ENCODE measurements around the gene LTBP1.
"Not testable (repeated sequence)": the region's sequence is repeated elsewhere in the genome, so short reads cannot be mapped to it uniquely, and the experiment has no call there.

Gene LTBP1

DNA sequence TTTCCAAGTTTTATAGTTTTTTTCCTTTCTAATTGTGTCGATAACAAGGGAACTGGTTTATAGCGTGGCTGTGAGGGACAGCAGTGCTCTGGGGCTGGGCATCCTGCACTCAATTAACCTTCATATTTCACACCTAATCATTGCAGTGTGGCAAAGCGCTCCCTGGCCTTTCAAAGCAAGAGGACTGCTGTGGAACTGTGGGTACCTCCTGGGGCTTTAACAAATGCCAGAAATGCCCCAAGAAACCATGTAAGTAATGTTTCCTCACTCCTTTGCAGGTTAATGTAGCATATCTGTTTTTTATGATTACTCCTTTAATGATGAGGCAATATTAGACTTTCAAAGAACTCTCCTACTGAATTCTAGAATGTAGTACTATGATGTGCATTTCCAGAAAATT is 270.7 kb downstream of the LTBP1 start:
- no peak for DNase-seq (ENCODE audit: low read depth in 2 of 3, low spot score in 1 of 3)

DNA sequence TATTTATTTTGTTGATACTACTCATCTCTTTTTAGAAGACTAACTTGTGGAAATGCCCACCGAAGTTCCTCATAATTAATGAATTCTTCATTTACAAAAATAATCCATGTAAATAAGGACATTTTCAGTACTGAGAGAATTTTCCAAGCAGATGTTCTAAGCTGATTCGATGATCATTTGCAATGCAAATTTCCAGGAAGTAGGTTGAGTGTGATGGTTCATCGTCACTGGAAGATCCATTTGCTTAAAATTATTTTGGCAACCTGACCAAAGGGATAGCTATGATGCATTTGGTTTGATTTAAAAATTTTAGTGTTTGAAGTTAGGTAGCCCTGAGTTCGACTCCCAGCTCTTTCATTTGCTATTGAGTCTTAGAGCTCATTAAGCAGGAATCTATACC is 272.4 kb downstream of the LTBP1 start:
- DNase-seq (ENCODE audit: low read depth in 2 of 3, low spot score in 1 of 3), result no peak

DNA sequence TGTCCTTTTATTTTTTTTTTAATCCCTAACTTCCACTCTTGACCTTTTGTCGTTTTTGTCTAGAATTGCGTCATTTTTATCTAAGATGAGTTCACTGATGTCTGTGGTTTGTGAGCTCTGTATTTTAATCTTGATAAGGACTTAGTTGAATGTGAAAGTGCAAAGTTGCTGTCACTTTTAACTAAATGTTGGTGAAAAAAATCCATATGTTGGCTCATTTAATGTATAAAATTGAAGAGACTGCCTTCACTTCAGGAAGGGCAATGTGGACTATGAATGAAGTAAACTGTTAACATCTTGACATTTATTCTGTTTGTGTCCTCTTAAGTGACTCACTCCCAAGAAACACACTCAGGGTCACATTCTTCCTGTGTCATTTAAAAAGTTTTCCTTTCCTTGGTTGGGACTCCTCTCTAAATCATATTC is 273.1 kb downstream of the LTBP1 start:
- no peak for DNase-seq (ENCODE audit: low read depth in 2 of 3, low spot score in 1 of 3)

DNA sequence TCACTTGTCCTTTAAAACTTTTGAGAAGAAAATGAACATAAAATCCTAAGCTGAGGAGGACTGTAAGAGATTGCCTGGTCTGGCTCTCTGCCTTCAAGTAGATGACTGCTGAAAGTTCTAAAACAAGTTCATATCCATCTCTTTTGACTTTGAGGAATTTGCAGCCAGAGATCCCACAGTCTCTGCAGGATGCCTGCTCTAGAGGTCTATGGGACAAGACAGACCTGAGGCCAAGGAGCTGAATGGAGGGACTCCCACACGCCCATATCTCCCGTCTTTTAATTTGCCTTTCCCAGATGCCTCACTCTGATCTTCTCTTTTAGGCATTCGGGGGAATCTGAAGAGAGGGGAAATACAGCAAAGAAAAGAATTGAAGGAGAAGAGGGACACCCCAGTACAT is 273.8 kb downstream of the LTBP1 start:
- no peak for DNase-seq (ENCODE audit: low read depth in 2 of 3, low spot score in 1 of 3)

DNA sequence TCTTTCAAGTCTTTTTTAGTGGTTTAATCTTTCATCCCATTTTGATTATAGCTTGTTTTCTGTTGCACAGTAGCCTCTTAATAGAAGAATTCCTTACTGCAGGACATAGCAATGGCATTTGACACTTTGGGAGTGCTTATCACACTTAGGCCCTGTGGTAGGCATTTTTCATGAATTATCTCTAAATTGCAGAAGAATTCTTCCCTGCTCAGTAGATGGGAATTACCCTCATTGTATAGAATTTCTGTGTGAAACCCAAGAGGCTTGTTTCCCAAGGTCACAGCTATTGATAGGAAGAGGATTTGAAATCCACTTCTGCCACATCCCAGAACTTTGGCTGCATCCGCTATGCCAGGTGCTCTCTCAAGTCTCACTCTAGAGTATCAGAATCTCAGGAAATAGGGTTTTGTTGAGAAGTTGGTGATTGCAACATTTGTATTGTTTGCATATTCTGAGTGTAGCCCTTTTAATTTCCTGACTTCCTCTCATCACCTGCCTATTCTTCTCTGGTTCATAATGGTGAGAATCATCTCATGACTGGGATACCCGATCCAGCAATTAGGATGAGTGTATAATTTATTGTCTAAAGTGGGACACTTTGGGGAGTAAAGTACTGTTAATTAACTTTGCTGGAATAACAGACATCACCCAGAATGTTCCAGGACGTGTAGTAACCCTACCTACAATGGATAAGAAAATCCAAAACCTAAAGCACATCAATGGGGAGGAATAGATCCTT is 274.5 kb downstream of the LTBP1 start:
- no peak for DNase-seq (ENCODE audit: low read depth in 2 of 3, low spot score in 1 of 3)

DNA sequence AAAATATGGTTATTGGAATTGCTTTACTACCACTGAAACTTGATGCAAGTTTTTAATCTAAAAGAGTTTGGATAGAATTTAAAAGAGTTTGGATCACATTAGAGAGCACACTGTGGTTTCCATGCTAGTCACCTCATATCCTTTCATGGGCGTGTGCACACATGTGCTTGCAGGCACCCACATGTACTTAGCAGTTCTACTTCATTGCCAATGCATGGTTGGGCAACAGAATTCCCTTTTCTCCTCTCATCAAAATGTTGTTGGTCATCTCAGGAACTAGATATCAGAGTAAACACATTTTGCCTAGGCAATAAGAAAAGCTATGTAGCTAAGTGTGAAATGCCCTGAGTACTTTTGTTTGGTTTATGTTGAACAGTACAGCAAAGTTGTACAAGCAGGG is 275.6 kb downstream of the LTBP1 start:
- no peak for DNase-seq (ENCODE audit: low read depth in 2 of 3, low spot score in 1 of 3)

DNA sequence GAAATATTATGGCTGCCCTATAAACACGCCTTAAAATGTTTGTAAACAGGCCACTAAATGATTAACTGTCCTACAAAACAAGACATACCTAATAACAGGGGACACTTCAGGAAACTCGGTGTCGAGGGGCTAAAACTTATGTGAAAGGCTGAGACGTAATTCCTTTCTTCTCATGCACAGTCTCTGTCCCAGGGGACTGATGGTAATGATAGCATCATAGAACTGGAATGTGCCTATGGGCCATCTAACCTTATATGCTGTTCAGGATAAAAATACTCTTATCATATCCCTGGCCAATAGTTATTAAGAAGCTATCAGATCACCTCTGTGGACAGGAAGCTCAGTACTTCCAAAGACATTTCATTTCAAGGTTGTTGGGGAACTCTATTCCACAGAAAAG is 277.1 kb downstream of the LTBP1 start:
- no peak for DNase-seq (ENCODE audit: low read depth in 2 of 3, low spot score in 1 of 3)

DNA sequence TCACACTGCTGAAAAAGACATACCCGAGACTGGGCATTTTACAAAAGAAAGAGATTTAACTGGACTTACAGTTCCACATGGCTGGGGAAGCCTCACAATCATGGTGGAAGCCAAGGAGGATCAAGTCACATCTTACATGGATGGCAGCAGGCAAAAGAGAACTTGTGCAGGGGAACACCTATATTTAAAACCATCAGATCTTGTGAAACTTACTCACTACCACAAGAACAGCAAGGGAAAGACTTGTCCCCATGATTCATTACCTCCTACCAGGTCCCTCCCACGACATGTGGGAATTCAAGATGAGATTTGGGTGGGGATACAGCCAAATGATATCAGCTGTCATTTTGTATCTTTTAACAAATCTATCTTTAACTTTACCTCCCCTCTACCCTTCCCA is 278.6 kb downstream of the LTBP1 start:
- DNase-seq (ENCODE audit: low read depth in 2 of 3, low spot score in 1 of 3), result no peak

DNA sequence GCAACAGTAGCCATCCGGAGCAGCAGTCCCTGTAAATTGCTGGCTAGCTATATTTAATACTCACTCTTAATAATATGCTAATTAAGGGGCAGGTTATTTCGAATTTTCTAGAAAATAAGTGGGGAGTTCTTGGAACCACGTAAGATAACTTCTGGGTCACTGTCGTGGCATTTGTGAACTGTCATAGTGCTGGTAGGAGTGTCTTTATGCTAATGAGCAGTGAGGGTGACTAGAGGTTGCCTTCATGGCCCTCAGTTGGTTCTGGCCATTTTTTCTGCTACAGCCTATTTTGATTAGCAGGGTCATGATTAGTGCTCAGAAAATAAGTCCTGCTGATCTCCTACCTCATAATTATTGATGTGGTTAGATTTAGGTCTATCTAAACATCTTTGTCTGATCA is 279.8 kb downstream of the LTBP1 start:
- no peak for DNase-seq (ENCODE audit: low read depth in 2 of 3, low spot score in 1 of 3)

DNA sequence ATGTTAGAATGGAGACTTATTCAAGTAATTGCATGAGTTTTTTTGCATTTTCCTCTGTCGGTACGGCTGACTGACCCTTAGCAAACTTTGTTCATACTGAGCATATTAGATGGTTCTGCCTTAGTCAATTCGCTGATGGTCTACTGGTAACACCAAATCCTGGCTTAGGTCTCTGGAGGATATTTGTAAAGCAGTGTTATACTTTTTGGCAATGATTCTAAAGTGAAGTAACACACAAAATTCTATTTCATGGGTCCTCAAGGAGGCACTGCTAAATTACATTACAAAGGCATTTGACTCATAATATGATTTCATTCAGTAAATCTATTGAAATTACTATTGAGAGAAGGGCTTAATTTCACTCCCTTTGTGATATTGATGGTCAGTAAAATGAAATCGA is 282.9 kb downstream of the LTBP1 start:
- DNase-seq (ENCODE audit: low read depth in 2 of 3, low spot score in 1 of 3), result no peak

DNA sequence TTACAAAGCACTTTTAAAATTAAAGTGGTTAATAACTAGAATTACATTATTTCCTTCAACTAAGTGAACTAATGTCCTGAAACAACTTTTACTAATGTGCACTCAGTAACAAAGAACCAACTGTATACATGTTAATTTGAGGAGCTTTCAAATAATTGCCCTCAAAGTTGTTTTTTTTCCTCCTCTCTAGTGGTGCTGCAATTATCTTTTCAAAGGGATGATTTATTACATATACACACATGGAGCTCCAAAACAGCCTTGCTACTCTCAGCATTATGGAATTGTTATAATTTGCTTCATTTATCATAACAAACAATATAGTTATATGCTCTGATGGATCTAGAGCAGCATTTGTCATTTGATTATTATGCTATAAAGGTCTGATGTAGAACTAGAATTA is 283.4 kb downstream of the LTBP1 start:
- no peak for DNase-seq (ENCODE audit: low read depth in 2 of 3, low spot score in 1 of 3)

DNA sequence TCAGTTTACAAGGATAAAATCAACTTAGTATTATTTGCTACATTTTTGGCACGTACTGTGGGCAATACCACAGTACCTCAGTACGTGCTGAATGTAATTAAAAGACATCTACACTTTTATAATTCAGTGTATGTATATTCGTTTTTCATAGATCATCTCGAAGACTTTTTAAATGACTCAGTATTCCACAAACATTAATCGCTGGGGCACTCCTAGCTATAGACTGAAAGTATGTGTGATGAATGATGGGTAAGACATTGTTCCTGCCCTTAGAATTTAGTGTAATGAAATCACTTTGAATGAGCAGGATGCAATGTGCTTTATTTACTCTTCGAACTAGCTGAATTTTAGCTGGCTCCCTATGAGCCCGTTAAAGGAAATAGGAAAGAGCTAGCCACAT is 284.1 kb downstream of the LTBP1 start:
- no peak for DNase-seq (ENCODE audit: low read depth in 2 of 3, low spot score in 1 of 3)

DNA sequence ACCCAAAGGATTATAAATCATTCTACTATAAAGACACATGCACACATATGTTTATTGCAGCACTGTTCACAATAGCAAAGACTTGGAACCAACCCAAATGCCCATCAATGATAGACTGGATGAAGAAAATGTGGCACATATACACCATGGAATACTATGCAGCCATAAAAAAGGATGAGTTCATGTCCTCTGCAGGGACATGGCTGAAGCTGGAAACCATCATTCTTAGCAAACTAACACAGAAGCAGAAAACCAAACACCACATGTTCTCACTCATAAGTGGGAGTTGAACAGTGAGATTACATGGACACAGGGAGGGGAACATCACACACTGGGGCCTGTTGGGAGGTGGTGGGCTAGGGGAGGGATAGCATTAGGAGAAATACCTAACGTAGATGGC is 288.8 kb downstream of the LTBP1 start:
- DNase-seq (ENCODE audit: low read depth in 2 of 3, low spot score in 1 of 3), result not testable (repeated sequence)

DNA sequence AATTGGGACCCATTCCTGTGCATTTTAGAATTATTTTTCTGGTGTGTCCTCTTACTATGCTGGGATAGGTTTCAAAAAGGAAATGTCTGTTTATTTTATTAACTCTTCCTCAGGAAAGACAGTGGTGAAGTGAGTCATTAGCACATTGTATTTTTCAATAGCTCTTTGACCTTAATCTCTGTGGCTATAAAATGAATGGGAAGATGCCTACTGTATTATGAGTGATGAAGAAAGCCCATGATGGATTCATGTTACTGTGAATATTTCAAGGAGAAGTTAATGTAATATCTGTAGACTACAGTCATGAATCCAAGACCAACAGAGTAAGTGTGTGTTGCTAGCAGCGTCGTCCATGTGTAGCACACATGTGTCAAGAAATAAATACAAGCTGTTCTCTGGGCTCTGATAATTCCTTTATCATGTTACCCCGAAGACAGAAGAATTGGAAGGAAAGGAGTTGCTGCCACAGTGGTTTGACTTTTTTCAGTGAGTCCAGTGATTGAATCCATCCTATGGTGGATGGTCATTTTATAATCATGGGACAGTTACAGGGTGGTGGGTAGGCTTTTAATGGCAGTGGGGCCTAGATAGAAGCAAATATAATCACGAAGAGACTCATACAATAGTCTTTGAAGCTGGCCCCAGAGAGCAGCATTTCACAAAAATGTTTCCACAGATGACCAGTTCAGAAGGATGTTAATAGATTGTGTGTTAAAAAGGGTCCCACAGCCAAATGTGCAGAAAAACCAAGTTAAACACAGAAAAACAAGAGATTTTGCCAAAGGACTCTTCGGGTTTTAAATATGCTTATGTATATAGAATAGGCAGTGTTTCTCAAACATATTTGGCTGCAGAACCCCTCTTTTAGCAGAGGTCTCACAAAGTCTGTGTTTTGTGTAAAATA is 290.0 kb downstream of the LTBP1 start:
- no peak for DNase-seq (ENCODE audit: low read depth in 2 of 3, low spot score in 1 of 3)

DNA sequence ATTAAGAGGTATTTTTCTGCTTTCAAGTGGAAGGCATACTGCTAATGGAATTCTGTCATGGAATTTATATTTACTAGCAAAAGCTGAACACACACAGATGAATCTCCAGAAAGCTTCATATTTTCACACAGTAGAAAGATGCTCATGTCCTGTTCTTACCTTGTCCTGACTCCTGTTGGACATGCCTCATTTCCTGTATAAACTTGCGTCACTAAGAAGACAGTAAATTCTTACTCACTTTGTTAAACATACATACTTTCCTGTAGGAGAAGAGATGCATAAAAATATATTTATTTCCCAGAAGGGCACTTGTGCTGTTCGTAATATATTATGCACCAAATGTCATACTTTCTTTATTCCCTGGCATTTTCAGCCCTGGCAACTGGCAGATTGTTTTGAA is 291.4 kb downstream of the LTBP1 start:
- DNase-seq (ENCODE audit: low read depth in 2 of 3, low spot score in 1 of 3), result no peak

DNA sequence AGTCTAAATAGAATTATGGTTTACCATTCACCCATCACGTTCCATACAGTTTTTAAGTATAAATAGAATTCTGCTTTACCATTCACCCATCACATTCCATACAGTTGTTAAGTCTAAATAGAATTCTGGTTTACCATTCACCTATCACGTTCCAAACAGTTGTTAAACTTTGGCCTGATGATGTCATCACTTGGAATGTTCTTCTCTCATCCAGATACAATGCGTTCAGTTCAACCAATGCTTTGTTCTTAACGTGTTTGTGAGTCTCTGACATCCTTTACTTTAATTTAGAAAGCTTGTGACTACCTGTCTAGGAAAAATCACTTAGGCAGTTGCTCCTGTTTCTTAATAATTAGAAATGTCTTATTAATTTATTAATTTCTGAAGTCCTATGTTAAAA is 293.4 kb downstream of the LTBP1 start:
- no peak for DNase-seq (ENCODE audit: low read depth in 2 of 3, low spot score in 1 of 3)

DNA sequence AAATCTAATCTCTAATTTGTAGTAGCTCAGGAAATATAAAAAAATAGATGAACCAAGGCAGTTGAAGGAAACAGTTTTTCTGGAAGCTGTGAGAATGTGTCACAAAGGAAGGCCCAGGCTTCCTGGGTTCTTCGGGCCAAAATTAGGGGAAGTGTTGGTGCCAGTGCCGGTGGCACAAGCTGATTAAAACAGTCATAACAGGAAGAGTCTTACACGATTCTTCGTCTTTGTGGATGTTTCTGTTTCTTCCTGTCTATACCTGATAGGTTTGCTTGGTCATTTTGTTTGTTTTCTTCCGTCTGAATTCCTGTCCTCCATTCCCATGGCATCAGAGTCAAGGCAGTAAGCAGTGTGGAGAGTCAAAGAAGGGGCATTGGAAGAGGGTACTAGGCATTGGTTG is 294.3 kb downstream of the LTBP1 start:
- no peak for DNase-seq (ENCODE audit: low read depth in 2 of 3, low spot score in 1 of 3)

DNA sequence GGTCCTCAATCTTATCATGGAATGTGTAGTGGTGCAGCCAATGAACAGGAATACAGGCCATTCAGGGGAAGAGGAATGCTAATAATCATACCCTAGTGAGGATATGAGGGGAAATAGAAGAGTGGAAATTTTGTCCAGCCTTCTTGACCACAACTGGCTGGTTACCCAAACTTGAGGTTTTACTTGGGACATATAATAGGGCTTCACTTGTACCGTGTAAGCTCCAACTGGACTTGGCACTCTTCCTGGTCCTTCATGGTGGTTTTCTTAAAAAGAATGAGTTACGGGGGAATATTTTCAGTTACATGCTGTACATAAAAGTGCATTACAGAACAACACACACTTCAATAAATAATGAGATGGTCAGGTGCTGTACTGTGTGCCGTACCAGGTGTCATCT is 294.8 kb downstream of the LTBP1 start:
- no peak for DNase-seq (ENCODE audit: low read depth in 2 of 3, low spot score in 1 of 3)

DNA sequence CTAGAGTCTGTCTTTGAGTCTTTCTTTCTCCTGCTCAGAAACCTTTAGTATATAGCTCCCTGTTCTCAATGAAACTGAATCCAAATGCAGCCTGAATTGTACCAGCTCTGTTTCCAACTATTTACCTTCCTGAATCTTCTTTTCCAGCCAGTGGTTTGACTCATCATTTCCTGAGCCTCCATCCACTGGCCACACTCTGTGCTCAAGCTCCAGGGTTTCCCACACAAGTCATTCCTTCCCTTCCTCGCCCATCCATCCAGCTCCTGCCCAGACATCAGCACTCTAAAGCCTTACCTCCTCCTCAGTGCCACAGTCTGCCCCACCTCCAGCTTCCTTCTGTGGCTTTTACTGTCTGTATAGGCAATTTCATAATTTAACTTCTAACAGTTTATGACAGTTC is 296.1 kb downstream of the LTBP1 start:
- no peak for DNase-seq (ENCODE audit: low read depth in 2 of 3, low spot score in 1 of 3)

DNA sequence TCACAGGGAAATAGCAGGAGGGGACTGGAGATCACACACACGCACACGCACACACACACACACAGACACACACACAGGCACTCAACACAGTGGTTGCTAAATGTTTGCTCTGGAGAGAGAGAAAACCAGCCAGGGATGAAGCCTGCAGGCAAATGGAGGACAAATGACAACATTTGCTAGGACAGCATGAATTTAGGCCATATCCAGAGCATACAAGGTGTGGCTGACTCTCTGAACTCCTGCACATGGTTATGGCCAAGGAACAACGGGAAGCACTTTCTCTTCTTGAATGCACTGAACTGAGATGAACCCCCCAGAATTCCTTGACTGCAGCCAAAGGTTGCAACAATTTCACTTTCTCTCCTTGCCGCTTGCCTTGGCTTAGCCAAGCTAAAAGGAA is 299.7 kb downstream of the LTBP1 start:
- no peak for DNase-seq (ENCODE audit: low read depth in 2 of 3, low spot score in 1 of 3)

DNA sequence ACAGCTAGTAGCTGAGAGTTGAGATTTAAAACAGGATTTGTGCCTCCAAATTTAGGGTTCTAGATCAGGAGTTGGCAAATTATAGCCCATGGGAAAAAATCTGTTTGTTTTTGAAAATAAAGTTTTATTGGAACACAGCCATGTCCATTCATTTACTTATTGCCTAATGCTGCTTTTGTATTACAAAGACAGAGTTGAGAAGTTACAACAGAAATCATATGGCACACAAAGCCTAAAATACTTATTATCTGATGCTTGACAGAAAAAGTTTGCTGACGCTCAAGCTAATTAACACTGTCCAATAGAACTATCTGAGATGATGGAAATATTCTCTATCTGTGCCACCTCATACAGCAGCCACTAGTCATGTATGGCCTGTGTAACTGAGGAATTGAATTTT is 300.6 kb downstream of the LTBP1 start:
- no peak for DNase-seq (ENCODE audit: low read depth in 2 of 3, low spot score in 1 of 3)

DNA sequence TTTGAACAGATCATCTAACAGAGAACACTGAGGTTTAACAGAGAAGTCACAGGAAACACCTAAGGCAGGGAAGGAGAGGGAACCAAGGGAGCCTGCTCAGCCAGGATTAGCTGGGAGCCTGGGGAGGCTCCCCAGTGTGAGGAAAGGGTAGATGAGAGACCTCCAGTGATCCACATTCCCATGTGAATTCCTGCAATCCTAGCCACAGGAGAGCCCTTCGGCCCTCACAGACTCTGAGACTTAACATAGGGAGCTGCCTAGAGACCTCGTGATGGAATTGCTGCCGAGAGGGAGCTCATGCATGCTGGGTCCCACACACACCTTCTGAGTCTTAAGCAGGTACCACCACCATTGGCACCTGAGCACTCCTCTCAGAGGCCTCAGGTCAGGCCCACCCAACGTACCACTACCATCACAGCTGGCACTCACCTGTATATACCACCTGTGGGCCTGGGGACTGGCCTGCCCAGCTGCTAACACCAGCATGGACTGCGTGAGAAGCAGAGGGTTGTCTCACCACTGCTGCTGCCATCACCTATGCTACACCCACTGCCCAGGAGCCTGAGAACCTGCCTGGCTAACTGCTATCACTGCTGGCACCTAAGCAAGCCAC is 303.8 kb downstream of the LTBP1 start:
- DNase-seq (ENCODE audit: low read depth in 2 of 3, low spot score in 1 of 3), result no peak
